Fibroblast of pulmonary artery (primary cell): ENCODE results near the gene CCL26.

Source experiments
- DNase-seq: peaks from one replicate; pipeline ENCODE4 v3.0.0-alpha.2; 2010; ENCODE audit warnings: low read depth
- H3K4me3 ChIP-seq: replicated peaks from 2 replicates; pipeline ENCODE4 v1.5.1; 2011; ENCODE audit warnings: low read depth, mild to moderate bottlenecking, control low read depth, low read length, moderate library complexity
- CTCF ChIP-seq: IDR thresholded peaks from 2 replicates; pipeline ENCODE4 v1.5.1; 2011; ENCODE audit warnings: mild to moderate bottlenecking, control low read depth, low read length, inconsistent platforms; ENCODE audit errors: missing control alignments

The CCL26 gene

GRCh38 chr7:75772081-75773077, at the start of gene CCL26:
CCL26 (minus strand) TSS chr7:75772211; CDS start chr7:75772176, 35 bp downstream.
- no peak within 1 kb of the TSS for H3K4me3 ChIP-seq
- no peak for TF ChIP-seq CTCF
- peak; percentile 71 for DNase-seq

- H3K4me3 ChIP-seq, result no peak overlapping the region
- DNase-seq, result no peak
- TF ChIP-seq CTCF, result no peak
Measured at GRCh38 chr7:75820688-75821087, 48.7 kb upstream of the CCL26 start.

GRCh38 chr7:75819711-75820110, 47.7 kb upstream of the CCL26 start:
- no peak for DNase-seq
- H3K4me3 ChIP-seq, result no peak overlapping the region
- no peak for TF ChIP-seq CTCF

GRCh38 chr7:75818472-75818871, 46.5 kb upstream of the CCL26 start:
- H3K4me3 ChIP-seq, result no peak overlapping the region
- no peak for TF ChIP-seq CTCF
- no peak for DNase-seq

- no peak overlapping the region for H3K4me3 ChIP-seq
- TF ChIP-seq CTCF, result no peak
- DNase-seq, result no peak
Measured at GRCh38 chr7:75817116-75817515, 45.1 kb upstream of the CCL26 start.

GRCh38 chr7:75815418-75816064, 43.5 kb upstream of the CCL26 start:
- H3K4me3 ChIP-seq, result no peak overlapping the region
- no peak for DNase-seq
- TF ChIP-seq CTCF, result no peak
